ENCODE data around the gene GNB1. TPM values are rescaled to one million over a fixed set of nuclear protein-coding genes. Genes with fewer than 3 reads are reported as not detected.
A peak's percentile ranks its signal among the peaks of the same experiment; 100 is the strongest.

Gene GNB1
- total RNA-seq, 8 experiments from 2014 or later, result 70.0 to 394 (median 196) TPM

GRCh38 chr1:1928231-1929101, 37.6 kb upstream of the GNB1 start:
- in situ Hi-C loops (cut with MboI; ENCODE audit: low pct_unique_long_range_greater_than_20kb in 2 of 9, low sequenced_read_pairs in 9 of 9, unreplicated experiment in 9 of 9), result loop anchor here in 1 of 9 experiments (25.0 kb wide), 1 partner anchor 159 kb away; no protein-coding TSS in a partner anchor
- 43 to 100% (median 80%) methylated on average over 1 to 4 of the region's 34 CpGs; no CpG with 5 or more reads in 7 of the 10 experiments for WGBS, 10 experiments
- H3K4me1 ChIP-seq (replicated peaks in 1 of 2), result peaks cover 5 to 6% of the 10 kb centered on the region in 2 donors
- H3K27ac ChIP-seq, result no peak overlapping the region
- ATAC-seq (replicated peaks in 6 of 8), result no peak
- H3K4me3 ChIP-seq, result no peak overlapping the region

GRCh38 chr1:1927751-1928150, 36.9 kb upstream of the GNB1 start:
- ATAC-seq (replicated peaks in 6 of 8), result no peak
- Histone ChIP-seq H3K4me1 (replicated peaks in 1 of 2) (peaks cover 6 to 8% of the 10 kb centered on the region in 2 donors), H3K4me3 (no peak overlapping the region), H3K27ac (no peak overlapping the region)
- WGBS, 10 experiments, result 35 to 100% (median 86%) methylated on average over 2 to 17 of the region's 25 CpGs; no CpG with 5 or more reads in 4 of the 10 experiments
- in situ Hi-C loops (cut with MboI; ENCODE audit: low pct_unique_long_range_greater_than_20kb in 2 of 9, low sequenced_read_pairs in 9 of 9, unreplicated experiment in 9 of 9), result loop anchor here in 1 of 9 experiments (25.0 kb wide), 1 partner anchor 160 kb away; no protein-coding TSS in a partner anchor

- in situ Hi-C loops (cut with MboI; ENCODE audit: low pct_unique_long_range_greater_than_20kb in 2 of 9, low sequenced_read_pairs in 9 of 9, unreplicated experiment in 9 of 9), result loop anchor here in 1 of 9 experiments (25.0 kb wide), 1 partner anchor 160 kb away; no protein-coding TSS in a partner anchor
- Histone ChIP-seq H3K4me3 (no peak overlapping the region), H3K27ac (no peak overlapping the region), H3K4me1 (replicated peaks in 1 of 2) (peaks cover 6 to 9% of the 10 kb centered on the region in 2 donors)
- WGBS, 10 experiments, result 77 to 90% (median 84%) methylated on average over 2 to 14 of the region's 21 CpGs; no CpG with 5 or more reads in 6 of the 10 experiments
- ATAC-seq (replicated peaks in 6 of 8), result no peak
These were observed 36.2 kb upstream of the GNB1 start for GRCh38 chr1:1926886-1927660.

- Histone ChIP-seq H3K27ac (no peak overlapping the region), H3K4me3 (no peak overlapping the region), H3K4me1 (replicated peaks in 1 of 2) (peaks cover 6 to 9% of the 10 kb centered on the region in 2 donors)
- in situ Hi-C loops (cut with MboI; ENCODE audit: low pct_unique_long_range_greater_than_20kb in 2 of 9, low sequenced_read_pairs in 9 of 9, unreplicated experiment in 9 of 9), result loop anchor here in 1 of 9 experiments (25.0 kb wide), 1 partner anchor 161 kb away; no protein-coding TSS in a partner anchor
- WGBS, 10 experiments, result 80% methylated on average over 1 of the region's 26 CpGs; no CpG with 5 or more reads in 9 of the 10 experiments
- ATAC-seq (replicated peaks in 6 of 8), result no peak
These were observed 35.5 kb upstream of the GNB1 start for GRCh38 chr1:1926346-1926811.

- in situ Hi-C loops (cut with MboI; ENCODE audit: low pct_unique_long_range_greater_than_20kb in 2 of 9, low sequenced_read_pairs in 9 of 9, unreplicated experiment in 9 of 9), result loop anchor here in 1 of 9 experiments (25.0 kb wide), 1 partner anchor 162 kb away; no protein-coding TSS in a partner anchor
These were observed 34.8 kb upstream of the GNB1 start for GRCh38 chr1:1925437-1926345.

GRCh38 chr1:1924849-1925248, 34.0 kb upstream of the GNB1 start:
- Histone ChIP-seq H3K4me1 (replicated peaks in 1 of 2) (peaks cover 6 to 11% of the 10 kb centered on the region in 2 donors), H3K27ac (no peak overlapping the region), H3K4me3 (no peak overlapping the region)
- in situ Hi-C loops (cut with MboI; ENCODE audit: low pct_unique_long_range_greater_than_20kb in 2 of 9, low sequenced_read_pairs in 9 of 9, unreplicated experiment in 9 of 9), result loop anchor here in 2 of 9 experiments (25.0 kb wide), 2 partner anchors 162 to 163 kb away; no protein-coding TSS in a partner anchor
- no peak for ATAC-seq (replicated peaks in 6 of 8)
- 81 to 97% (median 93%) methylated on average over 3 to 15 of the region's 21 CpGs; no CpG with 5 or more reads in 5 of the 10 experiments for WGBS, 10 experiments

More at GRCh38 chr1:1925437-1926345, 34.8 kb upstream of the GNB1 start:
- peak in 4 of 8 experiments; percentile 15 to 44 (median 40) for ATAC-seq (replicated peaks in 6 of 8)
- H3K27ac ChIP-seq, result peak overlapping the region in 1 of 2 donors; percentile 4
- H3K4me3 ChIP-seq, result no peak overlapping the region
- 40 to 93% (median 87%) methylated on average over 1 to 9 of the region's 27 CpGs; no CpG with 5 or more reads in 4 of the 10 experiments for WGBS, 10 experiments
- H3K4me1 ChIP-seq (replicated peaks in 1 of 2), result peaks cover 6 to 9% of the 10 kb centered on the region in 2 donors

GRCh38 chr1:1924386-1924785, 33.5 kb upstream of the GNB1 start:
- in situ Hi-C loops (cut with MboI; ENCODE audit: low pct_unique_long_range_greater_than_20kb in 2 of 9, low sequenced_read_pairs in 9 of 9, unreplicated experiment in 9 of 9), result loop anchor here in 1 of 9 experiments (25.0 kb wide), 1 partner anchor 162 kb away; no protein-coding TSS in a partner anchor
- peaks cover 6 to 14% of the 10 kb centered on the region in 2 donors for H3K4me1 ChIP-seq (replicated peaks in 1 of 2)
- no peak for ATAC-seq (replicated peaks in 6 of 8)
- no peak overlapping the region for H3K27ac ChIP-seq
- 59 to 100% (median 90%) methylated on average over 1 to 12 of the region's 18 CpGs; no CpG with 5 or more reads in 6 of the 10 experiments for WGBS, 10 experiments
- no peak overlapping the region for H3K4me3 ChIP-seq

- no peak overlapping the region for H3K4me3 ChIP-seq
- H3K4me1 ChIP-seq (replicated peaks in 1 of 2), result peaks cover 10 to 21% of the 10 kb centered on the region in 2 donors
- in situ Hi-C loops (cut with MboI; ENCODE audit: low pct_unique_long_range_greater_than_20kb in 2 of 9, low sequenced_read_pairs in 9 of 9, unreplicated experiment in 9 of 9), result loop anchor here in 1 of 9 experiments (25.0 kb wide), 1 partner anchor 161 kb away; no protein-coding TSS in a partner anchor
- no peak overlapping the region for H3K27ac ChIP-seq
- ATAC-seq (replicated peaks in 6 of 8), result peak in 2 of 8 experiments; percentile 9 to 14
- WGBS, 10 experiments, result 0 to 82% (median 77%) methylated on average over 1 to 19 of the region's 29 CpGs; no CpG with 5 or more reads in 4 of the 10 experiments
These were observed 32.3 kb upstream of the GNB1 start for GRCh38 chr1:1922956-1923833.

- 80 to 87% methylated on average over 1 to 3 of the region's 6 CpGs; no CpG with 5 or more reads in 8 of the 10 experiments for WGBS, 10 experiments
- in situ Hi-C loops (cut with MboI; ENCODE audit: low pct_unique_long_range_greater_than_20kb in 2 of 9, low sequenced_read_pairs in 9 of 9, unreplicated experiment in 9 of 9), result loop anchor here in 1 of 9 experiments (25.0 kb wide), 1 partner anchor 160 kb away; no protein-coding TSS in a partner anchor
- peaks cover 11 to 26% of the 10 kb centered on the region in 2 donors for H3K4me1 ChIP-seq (replicated peaks in 1 of 2)
- no peak overlapping the region for H3K4me3 ChIP-seq
- no peak overlapping the region for H3K27ac ChIP-seq
- ATAC-seq (replicated peaks in 6 of 8), result no peak
These were observed 31.7 kb upstream of the GNB1 start for GRCh38 chr1:1922702-1922955.

- peaks cover 11 to 26% of the 10 kb centered on the region in 2 donors for H3K4me1 ChIP-seq (replicated peaks in 1 of 2)
- no peak overlapping the region for H3K4me3 ChIP-seq
- H3K27ac ChIP-seq, result no peak overlapping the region
- WGBS, 10 experiments, result 82 to 100% (median 87%) methylated on average over 1 to 9 of the region's 16 CpGs; no CpG with 5 or more reads in 5 of the 10 experiments
- in situ Hi-C loops (cut with MboI; ENCODE audit: low pct_unique_long_range_greater_than_20kb in 2 of 9, low sequenced_read_pairs in 9 of 9, unreplicated experiment in 9 of 9), result loop anchor here in 1 of 9 experiments (25.0 kb wide), 1 partner anchor 160 kb away; no protein-coding TSS in a partner anchor
- no peak for ATAC-seq (replicated peaks in 6 of 8)
These were observed 31.2 kb upstream of the GNB1 start for GRCh38 chr1:1921901-1922701.
